ENCODE data around the gene SNORC. TPM values are rescaled to one million over a fixed set of nuclear protein-coding genes. Genes with fewer than 3 reads are reported as not detected.

The SNORC gene
- total and polyA plus RNA-seq, 10 donors: 0.68 to 5.1 (median 1.3) TPM

DNA sequence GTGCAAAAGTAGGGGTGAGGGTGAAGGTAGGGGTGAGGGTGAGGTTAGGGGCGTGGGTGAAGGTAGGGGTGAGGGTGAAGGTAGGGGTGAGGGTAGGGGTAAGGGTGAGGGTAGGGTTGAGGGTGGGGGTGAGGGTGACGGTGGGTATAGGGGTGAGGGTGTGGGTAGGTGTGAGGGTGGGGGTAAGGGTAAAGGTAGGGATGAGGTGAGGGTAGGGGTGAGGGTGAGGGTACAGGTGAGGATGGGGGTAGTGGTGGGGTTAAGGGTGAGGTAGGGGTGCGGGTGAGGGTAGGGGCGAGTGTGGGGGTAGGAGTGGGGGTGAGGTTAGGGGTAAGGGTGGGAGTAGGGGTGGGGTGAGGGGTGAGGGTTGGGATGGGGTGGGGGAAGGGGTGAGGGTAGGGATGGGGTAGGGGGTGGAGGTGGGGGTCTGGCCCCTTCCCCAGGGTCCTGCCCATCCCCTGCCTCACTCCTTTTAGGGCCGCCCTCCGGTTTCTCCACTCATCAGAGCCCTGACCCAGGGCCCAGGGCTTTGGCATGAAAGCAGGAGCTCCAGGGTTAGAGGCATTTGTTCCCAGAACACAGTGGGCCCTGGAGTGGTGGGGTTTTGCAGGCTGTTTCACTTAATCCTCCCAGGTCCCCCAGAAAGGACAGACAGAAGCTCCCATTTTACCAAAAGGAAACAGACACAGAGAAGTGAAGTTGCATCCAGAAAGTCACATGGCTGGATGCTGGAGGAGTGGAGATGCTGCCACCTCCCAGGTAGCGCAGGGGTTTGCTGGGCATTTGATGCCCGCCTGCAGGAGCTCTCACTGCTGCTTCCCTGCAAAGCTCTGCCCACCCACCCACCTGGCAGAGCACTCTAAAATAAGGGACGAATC, 26.9 kb downstream of the SNORC start:
- WGBS, 5 donors: 85 to 93% (median 92%) methylated on average over 6 to 9 of the region's 9 CpGs
- intact Hi-C loops (cut with DNase I; ENCODE audit: low total_unique reads): no loop called here
- H3K27me3 ChIP-seq (replicated peaks in 1 of 7): peaks cover 0 to 32% (median 0%) of the 10 kb centered on the region in 7 donors
- no peak for DNase-seq
- TF ChIP-seq, protein P1, sequence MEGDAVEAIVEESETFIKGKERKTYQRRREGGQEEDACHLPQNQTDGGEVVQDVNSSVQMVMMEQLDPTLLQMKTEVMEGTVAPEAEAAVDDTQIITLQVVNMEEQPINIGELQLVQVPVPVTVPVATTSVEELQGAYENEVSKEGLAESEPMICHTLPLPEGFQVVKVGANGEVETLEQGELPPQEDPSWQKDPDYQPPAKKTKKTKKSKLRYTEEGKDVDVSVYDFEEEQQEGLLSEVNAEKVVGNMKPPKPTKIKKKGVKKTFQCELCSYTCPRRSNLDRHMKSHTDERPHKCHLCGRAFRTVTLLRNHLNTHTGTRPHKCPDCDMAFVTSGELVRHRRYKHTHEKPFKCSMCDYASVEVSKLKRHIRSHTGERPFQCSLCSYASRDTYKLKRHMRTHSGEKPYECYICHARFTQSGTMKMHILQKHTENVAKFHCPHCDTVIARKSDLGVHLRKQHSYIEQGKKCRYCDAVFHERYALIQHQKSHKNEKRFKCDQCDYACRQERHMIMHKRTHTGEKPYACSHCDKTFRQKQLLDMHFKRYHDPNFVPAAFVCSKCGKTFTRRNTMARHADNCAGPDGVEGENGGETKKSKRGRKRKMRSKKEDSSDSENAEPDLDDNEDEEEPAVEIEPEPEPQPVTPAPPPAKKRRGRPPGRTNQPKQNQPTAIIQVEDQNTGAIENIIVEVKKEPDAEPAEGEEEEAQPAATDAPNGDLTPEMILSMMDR (IDR thresholded peaks at IDR 0.05 in 8 of 11, conservative IDR thresholded peaks at IDR 0.05 in 3 of 11): no peak
- TF ChIP-seq POLR2AphosphoS5 (IDR thresholded peaks at IDR 0.05): no peak
- no peak for TF ChIP-seq POLR2A (IDR thresholded peaks at IDR 0.05)
- H3K27ac ChIP-seq: no peak overlapping the region
- no peaks in the 10 kb centered on the region for H3K36me3 ChIP-seq
- peaks cover 0 to 11% (median 4%) of the 10 kb centered on the region in 6 donors for H3K4me1 ChIP-seq
- no peak overlapping the region for H3K4me3 ChIP-seq
- no peaks in the 10 kb centered on the region for H3K9me3 ChIP-seq

DNA sequence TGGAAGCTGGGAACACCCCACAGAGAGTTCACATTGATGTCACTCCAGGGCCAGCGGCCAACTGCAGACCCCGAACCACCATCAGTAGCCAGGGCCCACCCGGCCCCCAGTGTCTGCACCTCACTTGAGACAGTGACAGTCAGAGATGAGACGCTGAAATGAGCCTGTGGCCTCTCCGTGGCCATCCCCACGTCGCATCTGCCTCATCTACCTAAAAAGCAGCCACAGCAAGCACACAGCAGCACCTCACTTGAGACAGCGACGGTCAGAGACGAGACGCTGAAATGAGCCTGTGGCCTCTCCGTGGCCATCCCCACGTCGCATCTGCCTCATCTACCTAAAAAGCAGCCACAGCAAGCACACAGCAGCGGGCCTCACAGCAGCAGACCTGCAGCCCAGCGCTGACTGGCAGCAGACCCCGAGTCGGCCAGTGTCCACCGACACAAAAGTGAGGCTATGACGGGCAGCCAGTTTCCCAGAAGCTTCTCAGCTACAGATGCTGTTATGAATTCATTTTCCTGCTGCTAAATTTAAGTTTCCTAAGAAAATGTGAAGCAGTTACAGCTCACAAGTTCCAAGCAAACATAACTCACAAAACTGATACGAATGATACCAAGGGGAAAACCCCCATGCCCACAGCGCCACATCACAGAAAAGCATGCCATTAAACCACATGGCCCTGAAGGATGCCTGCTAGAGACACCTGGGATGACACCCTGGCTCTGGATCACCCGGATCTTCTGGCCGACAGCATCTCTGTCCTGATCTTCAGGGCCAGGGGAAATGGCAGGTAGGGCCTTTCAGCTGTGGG, 27.7 kb downstream of the SNORC start:
- WGBS, 5 donors: 90 to 94% (median 91%) methylated on average over 19 to 24 of the region's 24 CpGs
- intact Hi-C loops (cut with DNase I; ENCODE audit: low total_unique reads): no loop called here
- no peak for DNase-seq
- Histone ChIP-seq H3K4me1 (peaks cover 0 to 12% (median 5%) of the 10 kb centered on the region in 6 donors), H3K4me3 (no peak overlapping the region), H3K27me3 (replicated peaks in 1 of 7) (peaks cover 0 to 31% (median 0%) of the 10 kb centered on the region in 7 donors), H3K9me3 (no peaks in the 10 kb centered on the region), H3K27ac (no peak overlapping the region), H3K36me3 (no peaks in the 10 kb centered on the region)
- TF ChIP-seq POLR2AphosphoS5 (IDR thresholded peaks at IDR 0.05): no peak
- no peak for TF ChIP-seq POLR2A (IDR thresholded peaks at IDR 0.05)
- TF ChIP-seq, protein P1 (IDR thresholded peaks at IDR 0.05 in 8 of 11, conservative IDR thresholded peaks at IDR 0.05 in 3 of 11): no peak

DNA sequence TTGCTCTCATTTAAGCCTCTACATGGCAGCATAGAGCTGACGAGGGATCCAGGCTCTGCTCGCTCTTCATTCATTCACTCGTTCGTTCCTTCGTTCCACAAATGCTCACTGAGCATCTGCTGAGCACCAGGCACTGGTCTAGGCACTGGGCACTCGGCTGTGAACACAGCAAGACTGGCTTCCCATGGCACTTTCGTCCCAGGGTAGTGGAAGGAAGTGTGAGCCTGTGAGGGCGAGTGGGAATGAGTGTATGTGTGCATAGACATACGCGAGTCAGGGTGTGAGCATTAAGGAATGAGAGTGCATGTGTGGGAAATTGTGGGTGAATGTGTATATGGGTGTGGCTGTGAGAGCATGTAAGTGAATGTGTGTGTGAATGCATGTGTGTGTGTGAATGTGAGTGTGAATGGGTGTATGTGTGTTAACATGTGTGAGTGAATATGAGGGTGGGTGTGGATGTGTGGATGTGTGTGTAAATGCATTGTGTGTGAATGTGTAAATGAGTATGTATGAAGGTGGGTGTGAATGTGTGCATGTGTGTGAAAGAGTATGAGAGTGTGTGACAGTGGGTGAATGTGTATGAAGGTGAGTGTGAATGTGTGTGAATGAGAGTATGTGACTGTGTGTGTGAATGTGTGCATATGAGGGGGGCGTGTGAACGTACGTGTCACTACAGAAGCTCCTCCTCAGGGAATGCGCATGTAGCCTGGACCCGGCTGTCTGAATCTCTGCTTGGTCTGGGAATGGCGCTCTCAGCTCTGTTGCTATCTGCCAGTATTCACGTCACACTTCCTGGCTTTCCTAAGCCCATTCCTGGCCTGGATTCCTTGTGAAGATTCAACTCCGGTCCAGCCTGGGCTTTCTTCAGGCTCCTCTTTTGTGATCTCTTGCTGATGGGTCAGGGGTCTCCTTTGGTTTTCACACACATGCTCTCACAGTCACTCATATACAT, 28.8 kb downstream of the SNORC start:
- intact Hi-C loops (cut with DNase I; ENCODE audit: low total_unique reads): no loop called here
- no peak for DNase-seq
- WGBS, 5 donors: 73 to 85% (median 80%) methylated on average over 18 of the region's 18 CpGs
- Histone ChIP-seq H3K36me3 (no peaks in the 10 kb centered on the region), H3K27me3 (replicated peaks in 1 of 7) (peaks cover 0 to 26% (median 0%) of the 10 kb centered on the region in 7 donors), H3K27ac (no peak overlapping the region), H3K4me1 (peaks cover 0 to 12% (median 5%) of the 10 kb centered on the region in 6 donors), H3K4me3 (no peak overlapping the region), H3K9me3 (no peaks in the 10 kb centered on the region)
- no peak for TF ChIP-seq POLR2AphosphoS5 (IDR thresholded peaks at IDR 0.05)
- no peak for TF ChIP-seq POLR2A (IDR thresholded peaks at IDR 0.05)
- TF ChIP-seq, protein P1 (IDR thresholded peaks at IDR 0.05 in 8 of 11, conservative IDR thresholded peaks at IDR 0.05 in 3 of 11): no peak
